DOHH2 (cell line): Measurements from ENCODE around the gene NOL4L.

ENCODE experiments used
- EZH2phosphoT487 ChIP-seq: fragments of 200-600 bp; sonication (generic); IDR thresholded peaks from 2 replicates; pipeline ENCODE4 v1.6.1; 2017; ENCODE audit warnings: borderline replicate concordance, mild to moderate bottlenecking, antibody characterized with exemption, low read length, moderate library complexity, mixed read lengths
- TF ChIP-seq, protein P1 (sequence below): fragments of 200-600 bp; sonication (generic); IDR thresholded peaks from one replicate; pipeline ENCODE4 v1.5.1; 2014; ENCODE audit warnings: antibody characterized with exemption, mild to moderate bottlenecking, low read depth, low read length; ENCODE audit not compliant: poor library complexity, severe bottlenecking

DNA sequence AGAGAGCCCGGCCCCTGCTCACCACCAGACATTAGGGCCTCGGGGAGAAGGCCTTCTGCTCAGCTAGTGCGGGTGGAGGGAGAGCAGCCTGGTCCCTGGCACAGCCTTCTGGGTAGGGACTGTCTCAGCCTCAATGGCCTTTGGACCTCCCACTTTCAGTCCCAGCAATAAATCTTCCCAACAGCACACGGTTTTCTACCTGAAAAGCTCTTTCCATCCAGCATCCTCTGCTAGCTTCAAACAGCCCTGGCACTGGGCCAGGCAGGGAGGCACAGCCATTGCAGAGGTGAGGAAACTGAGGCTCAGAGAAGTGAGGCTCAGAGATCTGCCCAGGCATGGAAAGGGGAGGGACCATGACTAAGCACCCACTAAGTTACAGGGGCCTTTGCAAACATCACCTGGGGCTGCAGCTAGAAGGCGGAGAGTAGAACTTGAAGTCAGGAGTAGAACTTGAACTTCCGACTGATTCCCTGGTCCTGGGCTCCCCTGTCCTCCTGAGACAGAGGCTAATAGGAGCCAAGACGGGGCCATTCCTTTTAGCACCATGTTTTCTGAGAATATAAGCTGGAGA lies 43.9 kb upstream of the NOL4L start:
- TF ChIP-seq, protein P1, sequence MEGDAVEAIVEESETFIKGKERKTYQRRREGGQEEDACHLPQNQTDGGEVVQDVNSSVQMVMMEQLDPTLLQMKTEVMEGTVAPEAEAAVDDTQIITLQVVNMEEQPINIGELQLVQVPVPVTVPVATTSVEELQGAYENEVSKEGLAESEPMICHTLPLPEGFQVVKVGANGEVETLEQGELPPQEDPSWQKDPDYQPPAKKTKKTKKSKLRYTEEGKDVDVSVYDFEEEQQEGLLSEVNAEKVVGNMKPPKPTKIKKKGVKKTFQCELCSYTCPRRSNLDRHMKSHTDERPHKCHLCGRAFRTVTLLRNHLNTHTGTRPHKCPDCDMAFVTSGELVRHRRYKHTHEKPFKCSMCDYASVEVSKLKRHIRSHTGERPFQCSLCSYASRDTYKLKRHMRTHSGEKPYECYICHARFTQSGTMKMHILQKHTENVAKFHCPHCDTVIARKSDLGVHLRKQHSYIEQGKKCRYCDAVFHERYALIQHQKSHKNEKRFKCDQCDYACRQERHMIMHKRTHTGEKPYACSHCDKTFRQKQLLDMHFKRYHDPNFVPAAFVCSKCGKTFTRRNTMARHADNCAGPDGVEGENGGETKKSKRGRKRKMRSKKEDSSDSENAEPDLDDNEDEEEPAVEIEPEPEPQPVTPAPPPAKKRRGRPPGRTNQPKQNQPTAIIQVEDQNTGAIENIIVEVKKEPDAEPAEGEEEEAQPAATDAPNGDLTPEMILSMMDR: no peak
- no peak for TF ChIP-seq EZH2phosphoT487
